ENCODE data around the gene HLF.

GRCh38 chr17:55342800-55343585 is 78.2 kb downstream of the HLF start:
- TF ChIP-seq CTCF (IDR thresholded peaks at IDR 0.05) (no peak), POLR2AphosphoS5 (IDR thresholded peaks at IDR 0.05; ENCODE audit: low read depth, low read length) (no peak), REST (IDR thresholded peaks at IDR 0.05; ENCODE audit: insufficient read depth in 1 of 2, low read depth in 2 of 2, low read length in 1 of 2) (no peak)

All from Panc1 (cell line).